Tongue (tissue), 2 donors: ENCODE results near the gene ARHGAP9. TPM values are rescaled to one million over a fixed set of nuclear protein-coding genes. Genes with fewer than 3 reads are reported as not detected.
"Not testable (repeated sequence)": the region's sequence is repeated elsewhere in the genome, so short reads cannot be mapped to it uniquely, and the experiment has no call there.

Experiments
- DNase-seq: peaks from one replicate; pipeline ENCODE4 v3.0.0-alpha.2; 2015
- total RNA-seq: library from RNA; depleted of rRNA; stranded (reverse); fragments of >200 nt; gene quantifications from one replicate; pipeline ENCODE4 v1.2.3, GENCODE V29; 2014

Gene ARHGAP9
- total RNA-seq, 1 donor from 2014 or later, result 2.5 TPM

DNA sequence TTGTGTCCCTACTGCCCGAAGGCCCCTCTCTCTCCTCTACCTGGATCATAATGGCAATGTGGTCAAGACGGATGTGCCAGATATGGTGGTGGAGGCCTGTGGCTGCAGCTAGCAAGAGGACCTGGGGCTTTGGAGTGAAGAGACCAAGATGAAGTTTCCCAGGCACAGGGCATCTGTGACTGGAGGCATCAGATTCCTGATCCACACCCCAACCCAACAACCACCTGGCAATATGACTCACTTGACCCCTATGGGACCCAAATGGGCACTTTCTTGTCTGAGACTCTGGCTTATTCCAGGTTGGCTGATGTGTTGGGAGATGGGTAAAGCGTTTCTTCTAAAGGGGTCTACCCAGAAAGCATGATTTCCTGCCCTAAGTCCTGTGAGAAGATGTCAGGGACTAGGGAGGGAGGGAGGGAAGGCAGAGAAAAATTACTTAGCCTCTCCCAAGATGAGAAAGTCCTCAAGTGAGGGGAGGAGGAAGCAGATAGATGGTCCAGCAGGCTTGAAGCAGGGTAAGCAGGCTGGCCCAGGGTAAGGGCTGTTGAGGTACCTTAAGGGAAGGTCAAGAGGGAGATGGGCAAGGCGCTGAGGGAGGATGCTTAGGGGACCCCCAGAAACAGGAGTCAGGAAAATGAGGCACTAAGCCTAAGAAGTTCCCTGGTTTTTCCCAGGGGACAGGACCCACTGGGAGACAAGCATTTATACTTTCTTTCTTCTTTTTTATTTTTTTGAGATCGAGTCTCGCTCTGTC, 22.8 kb downstream of the ARHGAP9 start:
- DNase-seq, result no peak

DNA sequence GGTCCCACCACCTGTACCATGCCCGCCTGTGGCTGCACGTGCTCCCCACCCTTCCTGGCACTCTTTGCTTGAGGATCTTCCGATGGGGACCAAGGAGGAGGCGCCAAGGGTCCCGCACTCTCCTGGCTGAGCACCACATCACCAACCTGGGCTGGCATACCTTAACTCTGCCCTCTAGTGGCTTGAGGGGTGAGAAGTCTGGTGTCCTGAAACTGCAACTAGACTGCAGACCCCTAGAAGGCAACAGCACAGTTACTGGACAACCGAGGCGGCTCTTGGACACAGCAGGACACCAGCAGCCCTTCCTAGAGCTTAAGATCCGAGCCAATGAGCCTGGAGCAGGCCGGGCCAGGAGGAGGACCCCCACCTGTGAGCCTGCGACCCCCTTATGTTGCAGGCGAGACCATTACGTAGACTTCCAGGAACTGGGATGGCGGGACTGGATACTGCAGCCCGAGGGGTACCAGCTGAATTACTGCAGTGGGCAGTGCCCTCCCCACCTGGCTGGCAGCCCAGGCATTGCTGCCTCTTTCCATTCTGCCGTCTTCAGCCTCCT, 23.4 kb downstream of the ARHGAP9 start:
- DNase-seq, result peak; percentile 55

DNA sequence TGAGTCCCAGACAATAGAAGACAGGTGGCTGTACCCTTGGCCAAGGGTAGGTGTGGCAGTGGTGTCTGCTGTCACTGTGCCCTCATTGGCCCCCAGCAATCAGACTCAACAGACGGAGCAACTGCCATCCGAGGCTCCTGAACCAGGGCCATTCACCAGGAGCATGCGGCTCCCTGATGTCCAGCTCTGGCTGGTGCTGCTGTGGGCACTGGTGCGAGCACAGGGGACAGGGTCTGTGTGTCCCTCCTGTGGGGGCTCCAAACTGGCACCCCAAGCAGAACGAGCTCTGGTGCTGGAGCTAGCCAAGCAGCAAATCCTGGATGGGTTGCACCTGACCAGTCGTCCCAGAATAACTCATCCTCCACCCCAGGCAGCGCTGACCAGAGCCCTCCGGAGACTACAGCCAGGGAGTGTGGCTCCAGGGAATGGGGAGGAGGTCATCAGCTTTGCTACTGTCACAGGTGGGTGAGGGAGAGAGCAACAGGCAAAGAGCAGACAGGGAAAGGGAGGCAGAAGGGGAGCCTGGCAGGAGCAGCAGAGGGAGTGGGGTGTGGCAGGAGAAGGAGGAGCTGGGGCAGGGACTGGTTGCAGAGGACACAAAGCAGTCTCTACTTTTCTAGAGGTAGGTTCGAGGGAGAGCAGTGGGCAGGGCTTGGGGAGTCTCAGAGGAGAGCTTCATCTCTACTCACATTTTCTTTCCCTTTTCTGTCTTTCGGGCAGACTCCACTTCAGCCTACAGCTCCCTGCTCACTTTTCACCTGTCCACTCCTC, 24.1 kb downstream of the ARHGAP9 start:
- peak; percentile 43 for DNase-seq

DNA sequence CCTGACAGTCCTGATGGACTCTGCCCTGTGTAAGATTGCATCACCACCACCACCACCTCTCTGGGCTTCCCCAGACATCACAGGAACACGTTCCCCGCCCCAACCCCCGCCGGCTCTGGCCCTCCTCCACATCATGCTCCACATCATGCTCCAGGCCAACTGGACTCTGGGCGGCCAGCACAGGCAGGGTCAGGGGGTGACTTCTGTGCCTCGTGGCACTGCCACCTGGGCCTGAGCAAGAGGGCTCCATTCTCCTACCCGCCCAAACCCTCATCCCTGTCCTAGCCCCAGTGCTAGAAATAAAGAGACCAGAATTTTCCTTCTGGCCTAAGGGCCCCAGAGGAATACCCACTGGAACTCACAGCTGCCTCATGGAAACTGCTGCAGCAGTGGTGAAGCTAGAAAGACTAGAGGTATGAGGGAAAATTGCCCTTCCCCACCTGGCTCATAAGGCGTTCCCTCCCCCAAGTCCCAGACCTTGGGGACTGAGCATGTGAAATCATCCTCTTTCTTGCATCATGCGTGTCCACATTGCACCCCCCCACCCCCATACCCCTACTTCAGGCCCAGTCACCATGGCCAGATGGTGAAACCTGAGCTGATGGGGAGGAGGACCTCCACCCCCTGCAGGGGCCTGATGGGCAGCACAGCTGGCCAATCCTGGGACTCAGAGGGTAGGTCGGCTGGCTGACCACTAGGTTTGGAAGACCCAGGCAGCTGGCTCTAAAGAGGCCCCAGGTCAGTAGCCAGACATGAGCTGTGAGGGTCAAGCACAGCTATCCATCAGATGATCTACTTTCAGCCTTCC, 24.9 kb downstream of the ARHGAP9 start, which contains the start of gene INHBE:
TSS of gene INHBE (plus strand) at position 742 of the 808 bp plus-strand sequence. CDS start 230 bp downstream, outside the sequence.
- DNase-seq, result peak; percentile 63

DNA sequence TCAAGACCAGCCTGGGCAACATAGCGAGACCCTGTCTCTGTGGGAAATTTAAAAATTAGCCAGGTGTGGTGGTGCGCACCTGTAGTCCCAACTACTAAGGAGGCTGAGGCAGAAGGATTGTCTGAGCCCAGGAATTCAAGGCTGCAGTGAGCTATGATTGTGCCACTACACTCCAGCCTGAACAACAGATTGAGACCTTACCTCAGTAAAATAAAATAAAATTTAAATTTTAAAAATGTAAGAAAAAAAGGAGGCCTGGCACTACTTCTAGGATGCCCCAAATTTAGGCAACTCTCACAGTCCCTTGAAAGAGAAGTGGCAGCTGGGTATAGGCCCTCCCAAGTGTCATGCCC, 25.5 kb downstream of the ARHGAP9 start:
- DNase-seq, result no peak

DNA sequence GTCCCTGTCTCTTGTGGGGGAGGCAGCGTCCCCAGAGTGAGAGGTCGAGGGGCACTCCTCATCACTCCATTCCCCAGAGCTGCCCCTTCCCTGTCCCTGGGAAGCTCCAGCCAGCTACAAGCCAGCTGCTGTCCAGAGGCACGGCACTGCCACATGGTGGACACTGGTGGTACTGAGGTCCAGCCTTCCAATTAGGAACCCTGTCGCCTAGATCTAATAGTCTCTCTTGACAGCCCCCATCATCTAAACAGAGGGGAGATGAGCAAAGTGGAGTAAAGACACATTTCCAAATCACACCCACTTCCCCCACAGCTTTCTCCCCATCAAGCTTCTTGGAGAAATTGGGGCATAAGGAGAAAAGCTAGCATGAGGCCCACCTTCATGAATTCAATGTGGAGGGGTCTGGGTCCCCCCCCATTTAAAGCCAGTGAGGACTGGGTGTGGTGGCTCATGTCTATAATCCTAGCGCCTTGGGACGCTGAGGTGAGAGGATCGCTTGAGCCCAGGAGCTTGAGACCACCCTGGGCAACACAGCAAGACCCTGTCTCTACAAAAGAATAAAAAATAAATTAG, 26.6 kb downstream of the ARHGAP9 start:
- DNase-seq, result peak; percentile 87

DNA sequence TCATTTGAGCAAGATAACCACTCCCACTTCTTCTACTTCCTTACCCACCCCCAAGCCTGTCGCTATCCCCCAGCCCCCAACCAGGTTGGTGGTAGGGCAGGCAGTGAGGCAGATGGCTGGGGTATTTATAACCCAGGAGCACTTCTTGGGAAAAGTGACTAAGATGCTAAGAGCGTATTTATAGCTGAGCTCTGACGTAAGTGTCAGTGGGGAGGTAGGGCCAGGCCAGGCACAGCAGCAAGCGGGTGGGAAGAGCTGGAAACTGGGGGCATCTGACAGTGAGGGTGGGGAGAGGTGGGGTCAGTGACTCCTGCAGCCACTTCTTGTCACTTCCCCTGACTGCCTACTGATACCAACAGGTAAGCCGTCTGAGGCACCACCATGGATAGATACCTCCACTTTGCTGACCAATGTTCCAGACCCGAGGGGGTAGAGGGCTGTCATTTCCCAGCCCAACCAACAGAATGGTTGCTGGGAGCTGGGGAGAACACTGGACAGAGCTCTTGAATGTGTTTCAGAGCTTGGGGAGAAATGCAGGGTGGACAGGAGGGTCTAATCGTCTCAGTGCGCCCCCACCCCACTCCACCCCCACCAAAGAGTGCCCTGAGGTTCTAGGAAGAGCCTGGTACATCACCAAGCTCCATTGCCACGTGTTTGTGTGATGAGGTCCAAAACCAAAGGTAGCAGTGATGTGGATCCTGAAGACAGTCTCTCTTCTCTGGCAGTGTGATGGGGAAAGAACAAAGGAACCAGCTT, 27.3 kb downstream of the ARHGAP9 start:
- DNase-seq, result peak; percentile 80

DNA sequence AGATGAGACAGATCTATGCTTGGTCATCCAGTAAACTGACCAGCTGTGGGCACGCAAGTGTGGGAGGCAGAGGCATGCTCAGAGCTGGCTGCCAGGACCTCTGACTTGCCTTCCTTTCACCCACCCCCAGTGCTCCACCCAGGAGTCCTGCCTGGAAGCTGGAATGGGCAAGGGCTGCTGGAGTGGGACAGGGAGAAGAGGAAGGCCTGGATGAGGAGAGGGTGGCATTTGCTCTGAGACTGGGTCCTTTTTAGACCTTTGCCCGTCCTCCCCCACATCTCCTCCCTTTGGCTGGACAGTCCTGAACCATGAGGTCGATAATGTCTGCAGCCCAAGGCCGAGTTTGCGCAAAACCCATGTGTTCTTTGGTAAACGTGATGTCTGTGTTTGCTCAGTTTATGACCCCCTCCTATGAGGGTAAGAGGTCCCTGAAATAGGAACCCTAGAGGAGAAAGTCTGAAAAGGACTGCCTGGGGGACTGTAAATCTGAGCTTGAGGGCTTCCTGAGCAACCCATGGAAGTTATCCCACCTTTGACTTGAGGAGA, 28.4 kb downstream of the ARHGAP9 start:
- DNase-seq, result no peak

DNA sequence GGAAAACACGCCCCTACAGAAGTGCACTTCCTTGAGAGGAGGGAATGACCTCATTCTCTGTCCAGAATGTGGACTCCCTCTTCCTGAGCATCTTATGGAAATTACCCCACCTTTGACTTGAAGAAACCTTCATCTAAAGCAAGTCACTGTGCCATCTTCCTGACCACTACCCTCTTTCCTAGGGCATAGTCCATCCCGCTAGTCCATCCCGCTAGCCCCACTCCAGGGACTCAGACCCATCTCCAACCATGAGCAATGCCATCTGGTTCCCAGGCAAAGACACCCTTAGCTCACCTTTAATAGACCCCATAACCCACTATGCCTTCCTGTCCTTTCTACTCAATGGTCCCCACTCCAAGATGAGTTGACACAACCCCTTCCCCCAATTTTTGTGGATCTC, 29.6 kb downstream of the ARHGAP9 start:
- no peak for DNase-seq

DNA sequence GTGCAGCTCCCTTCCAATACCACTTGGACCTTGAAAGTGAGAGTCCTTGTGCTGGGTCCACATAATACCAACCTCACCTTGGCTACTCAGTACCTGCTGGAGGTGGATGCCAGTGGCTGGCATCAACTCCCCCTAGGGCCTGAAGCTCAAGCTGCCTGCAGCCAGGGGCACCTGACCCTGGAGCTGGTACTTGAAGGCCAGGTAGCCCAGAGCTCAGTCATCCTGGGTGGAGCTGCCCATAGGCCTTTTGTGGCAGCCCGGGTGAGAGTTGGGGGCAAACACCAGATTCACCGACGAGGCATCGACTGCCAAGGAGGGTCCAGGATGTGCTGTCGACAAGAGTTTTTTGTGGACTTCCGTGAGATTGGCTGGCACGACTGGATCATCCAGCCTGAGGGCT, 30.3 kb downstream of the ARHGAP9 start:
- DNase-seq, result no peak

DNA sequence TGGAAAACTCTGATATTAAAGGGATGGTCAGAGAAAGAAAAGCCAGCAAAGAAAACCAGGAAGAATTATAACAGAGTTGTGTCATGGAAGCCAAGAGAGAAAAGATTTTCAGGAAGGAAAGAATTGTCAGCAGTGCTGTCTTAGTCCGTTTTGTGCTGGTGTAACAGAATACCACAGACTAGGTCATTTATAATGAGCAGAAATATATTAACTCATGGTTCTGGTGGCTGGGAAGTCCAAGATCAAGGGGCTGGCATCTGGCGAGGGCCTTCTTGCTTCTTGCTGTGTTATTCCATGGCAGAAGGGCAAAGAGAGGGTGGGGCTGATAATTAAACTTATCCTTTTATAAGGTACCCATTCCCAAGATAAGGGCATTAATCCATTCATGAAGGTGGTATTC, 31.0 kb downstream of the ARHGAP9 start:
- DNase-seq, result no peak

DNA sequence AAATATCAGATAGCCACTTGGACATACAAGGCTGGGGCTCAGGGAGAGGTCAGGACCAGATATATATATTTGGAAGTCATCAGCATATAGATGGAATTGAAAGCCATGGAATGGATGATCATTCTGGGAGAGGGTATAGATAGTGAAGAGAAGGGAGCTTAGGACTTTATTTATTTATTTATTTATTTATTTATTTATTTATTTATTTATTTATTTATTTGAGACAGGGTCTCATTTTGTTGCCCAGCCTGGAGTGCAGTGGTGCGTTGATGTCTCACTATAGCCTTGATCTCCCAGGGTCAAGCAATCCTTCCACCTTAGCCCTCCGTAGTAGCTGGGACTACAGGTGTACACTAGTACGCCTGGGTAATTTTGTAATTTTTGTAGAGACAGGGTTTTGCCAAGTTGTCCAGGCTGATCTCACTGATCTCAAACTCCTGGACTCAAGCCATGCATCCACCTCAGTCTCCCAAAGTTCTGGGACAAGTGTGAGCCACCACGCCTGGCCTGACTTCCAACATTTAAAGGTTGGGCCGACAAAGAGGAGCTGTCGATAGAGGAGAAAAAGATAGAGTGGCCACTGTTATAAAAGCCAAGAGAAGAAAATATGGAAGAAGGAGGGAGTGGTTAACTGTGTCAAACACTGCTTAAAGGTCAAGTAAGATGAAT, 33.2 kb downstream of the ARHGAP9 start:
- DNase-seq, result no peak

DNA sequence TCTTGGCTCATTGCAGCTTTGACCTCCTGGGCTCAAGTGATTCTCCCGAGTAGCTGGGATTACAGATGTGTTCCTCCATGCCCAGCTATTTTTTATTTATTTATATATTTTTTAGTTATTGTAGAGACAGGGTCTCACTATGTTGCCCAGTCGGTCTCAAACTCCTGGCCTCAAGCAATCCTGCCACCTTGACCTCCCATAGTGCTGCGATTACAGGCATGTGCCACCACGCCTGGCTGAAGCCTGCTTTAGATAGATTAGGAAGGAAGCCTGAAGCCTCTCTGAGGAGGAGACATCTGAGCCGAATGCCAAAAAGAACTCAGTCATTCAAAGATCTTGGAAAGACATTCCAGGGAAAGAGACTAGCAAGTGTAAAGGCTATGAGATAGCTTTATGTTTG, 34.9 kb downstream of the ARHGAP9 start:
- DNase-seq, result no peak

DNA sequence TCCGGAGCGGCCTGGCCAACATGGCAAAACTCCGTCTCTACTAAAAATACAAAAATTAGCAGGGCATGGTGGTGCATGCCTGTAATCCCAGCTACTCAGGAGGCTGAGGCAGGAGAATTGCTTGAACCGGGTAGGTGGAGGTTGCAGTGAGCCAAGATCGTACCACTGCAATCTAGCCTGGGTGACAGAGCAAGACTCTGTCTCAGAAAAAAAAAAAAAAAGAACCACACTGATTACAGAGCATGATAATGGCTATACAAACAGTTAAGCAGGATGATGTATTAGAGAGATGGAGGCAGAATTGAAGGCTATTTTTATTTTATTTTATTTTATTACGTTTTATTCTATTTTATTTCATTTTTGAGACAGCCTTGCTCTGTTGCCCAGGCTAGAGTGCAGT, 35.3 kb downstream of the ARHGAP9 start:
- DNase-seq, result not testable (repeated sequence)

DNA sequence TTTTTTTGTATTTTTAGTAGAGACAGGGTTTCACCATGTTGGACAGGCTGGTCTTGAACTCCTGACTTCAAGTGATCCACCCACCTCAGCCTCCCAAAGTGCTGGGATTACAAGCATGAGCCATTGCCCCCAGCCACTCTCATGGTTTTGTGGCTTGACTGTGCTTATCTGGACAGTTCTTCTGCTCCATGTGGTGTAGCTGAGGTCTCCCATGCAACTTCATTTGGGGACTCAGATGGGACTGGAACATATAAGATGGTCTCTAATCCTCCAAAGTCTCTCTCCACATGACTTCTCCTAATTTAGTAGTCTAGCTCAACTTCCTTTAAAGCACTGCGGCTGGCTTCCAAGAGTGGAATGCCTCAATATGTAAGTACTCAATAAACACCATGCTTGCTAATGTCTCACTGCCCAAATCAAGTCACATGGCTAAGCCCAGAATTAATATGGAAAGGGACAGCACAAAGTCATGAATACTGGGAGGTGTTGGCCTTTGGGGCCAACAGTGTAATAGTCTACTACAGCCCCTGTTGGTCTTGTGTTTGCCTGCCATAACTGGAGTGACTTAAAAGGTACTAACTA, 37.7 kb downstream of the ARHGAP9 start:
- DNase-seq, result no peak

DNA sequence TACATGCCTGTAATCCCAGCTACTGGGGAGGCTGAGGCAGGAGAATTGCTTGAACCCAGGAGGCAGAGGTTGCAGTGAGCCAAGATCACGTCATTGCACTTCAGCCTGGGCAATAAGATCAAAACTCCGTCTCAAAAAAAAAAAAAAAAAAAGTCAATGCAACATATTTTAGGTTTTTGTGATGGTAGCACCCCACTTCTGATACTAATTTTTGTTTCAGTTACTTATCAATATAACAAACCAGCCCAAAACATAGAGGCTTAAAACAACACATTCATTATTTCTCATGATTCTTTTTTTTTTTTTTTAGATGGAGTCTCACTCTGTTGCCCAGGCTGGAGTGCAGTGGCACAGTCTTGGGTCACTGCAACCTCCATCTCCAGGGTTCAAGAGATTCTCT, 38.3 kb downstream of the ARHGAP9 start:
- DNase-seq, result not testable (repeated sequence)

DNA sequence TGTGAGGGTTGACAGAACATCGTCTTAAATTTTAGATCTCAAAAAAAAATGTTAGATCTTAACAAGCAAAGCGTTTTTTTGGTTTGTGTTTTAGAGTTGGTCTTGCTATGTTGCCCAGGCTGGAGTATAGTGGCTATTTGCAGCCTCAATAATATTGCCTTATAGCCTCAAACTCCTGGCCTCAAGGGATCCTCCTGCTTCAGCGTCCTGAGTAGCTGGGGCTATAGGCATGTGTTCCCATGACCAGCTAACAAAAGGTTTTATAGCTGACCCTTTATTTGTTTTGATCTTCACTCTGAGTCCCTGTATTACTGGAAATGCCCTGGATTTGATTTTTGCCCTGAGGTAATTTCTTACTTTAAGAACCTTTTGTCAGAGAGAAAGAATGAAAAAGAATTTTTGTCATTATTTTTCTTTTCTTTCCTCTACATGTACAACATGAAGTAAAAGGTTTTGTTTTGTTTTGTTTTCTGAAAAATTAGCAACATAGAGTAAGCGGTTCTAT, 39.9 kb downstream of the ARHGAP9 start:
- no peak for DNase-seq

DNA sequence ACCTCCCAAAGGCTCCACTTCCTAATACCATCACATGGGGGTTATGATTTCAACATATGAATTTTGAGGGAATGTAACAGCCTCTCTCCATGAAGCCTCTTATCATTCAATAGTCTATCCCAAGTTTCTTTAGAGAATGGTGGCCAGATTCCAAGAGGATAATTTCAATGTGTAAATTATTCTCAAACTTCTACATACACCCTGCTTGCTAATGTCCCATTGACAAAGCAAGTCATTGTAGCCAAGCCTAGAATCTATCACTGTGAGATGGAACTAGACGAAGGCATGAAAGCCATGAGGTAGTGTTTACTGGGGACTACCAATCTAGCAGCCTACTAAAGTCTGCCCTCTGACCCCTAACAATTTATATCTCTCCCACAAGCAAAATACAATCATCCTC, 41.3 kb downstream of the ARHGAP9 start:
- no peak for DNase-seq

DNA sequence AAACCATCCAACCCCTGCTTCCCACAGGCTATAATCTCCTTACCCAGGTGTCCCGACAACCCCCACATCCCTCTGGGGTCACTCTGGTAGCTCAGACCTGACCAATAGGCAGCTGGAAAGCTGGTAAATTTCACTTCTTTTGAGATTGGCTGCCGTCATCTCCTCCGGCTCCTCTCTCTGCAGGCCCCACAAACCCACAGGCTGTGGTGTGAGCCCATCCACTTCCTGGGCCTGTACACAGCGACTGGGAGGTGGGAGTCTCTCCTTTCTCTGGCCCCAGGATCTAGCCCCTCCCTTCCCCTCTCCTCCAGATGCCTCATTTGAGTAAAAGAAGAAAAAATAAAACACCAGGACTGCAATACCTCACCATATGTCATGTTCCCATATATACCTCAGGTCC, 44.4 kb downstream of the ARHGAP9 start:
- DNase-seq, result peak; percentile 54
